ENCODE measurements around the gene RTN4.

GRCh38 chr2:54935389-54935788 lies 114.9 kb downstream of the RTN4 start:
- TF ChIP-seq CTCF (IDR thresholded peaks at IDR 0.05; ENCODE audit: low read depth, low read length) (no peak), EZH2phosphoT487 (IDR thresholded peaks at IDR 0.05; ENCODE audit: low read depth) (no peak)

All from OCI-LY3 (cell line).